Aorta (tissue), 5 donors: ENCODE results near the gene MIF. TPM values are rescaled to one million over a fixed set of nuclear protein-coding genes. Genes with fewer than 3 reads are reported as not detected.
A peak's percentile ranks its signal among the peaks of the same experiment; 100 is the strongest.

ENCODE experiments used
- ATAC-seq: fragments of 200-7000 bp; cut with Tn5 transposase; one replicate; pipeline ENCODE4 v1.9.1; 2022; ENCODE audit warnings: moderate library complexity; ENCODE audit not compliant: low FRiP score
- DNase-seq, 2 donors: peaks; one replicate each; pipeline ENCODE4 v3.0.0-alpha.2; 2020
- H3K27ac ChIP-seq, 2 donors: one replicate each; pipeline ENCODE4 v1.5.1; 2013; ENCODE audit warnings: low read length in 2 of 2, mild to moderate bottlenecking in 2 of 2, moderate library complexity in 2 of 2, control low read depth in 1 of 2, inconsistent platforms in 1 of 2, low read depth in 1 of 2
- H3K27me3 ChIP-seq, 2 donors: one replicate each; pipeline ENCODE4 v1.6.1; 2013; ENCODE audit warnings: control low read depth in 1 of 2, low read length in 1 of 2, mild to moderate bottlenecking in 1 of 2, moderate library complexity in 1 of 2; ENCODE audit not compliant: insufficient read depth in 2 of 2, control insufficient read depth in 1 of 2
- H3K36me3 ChIP-seq, 2 donors: one replicate each; pipeline ENCODE4 v1.6.1; 2013; ENCODE audit warnings: control low read depth in 1 of 2, low read length in 1 of 2, mild to moderate bottlenecking in 1 of 2; ENCODE audit not compliant: insufficient read depth in 2 of 2, control insufficient read depth in 1 of 2
- H3K4me1 ChIP-seq, 2 donors: one replicate each; pipeline ENCODE4 v1.6.1; 2013; ENCODE audit warnings: low read length in 2 of 2, control low read depth in 1 of 2, mild to moderate bottlenecking in 1 of 2, moderate library complexity in 1 of 2; ENCODE audit not compliant: insufficient read depth in 2 of 2, control insufficient read depth in 1 of 2
- H3K4me3 ChIP-seq, 2 donors: one replicate each; pipeline ENCODE4 v1.5.1; 2013; ENCODE audit warnings: low read length in 2 of 2, control low read depth in 1 of 2, mild to moderate bottlenecking in 1 of 2
- H3K9me3 ChIP-seq: one replicate; pipeline ENCODE4 v1.6.1; 2013; ENCODE audit warnings: mild to moderate bottlenecking, low read length; ENCODE audit not compliant: control insufficient read depth
- WGBS, 2 donors: extraction: QIAGEN DNeasy Blood & Tissue Kit; methylation state at CpG; one replicate each; pipeline ENCODE4 v1.1.7; 2013; 5-methylcytosine and 5-hydroxymethylcytosine counted together
- intact Hi-C, 2 donors: fragments of 100-400 bp; cut with DNase I; formaldehyde crosslinking; loops; one replicate each; pipeline versions ENCODE4 v1.14.2 to v1.15.0; 2022
- long read RNA-seq, 2 donors: library from polyadenylated mRNA; unstranded; transcript quantifications; one replicate each; pipeline ENCODE4 v2.0.0, GENCODE V29; 2020 to 2021
- polyA plus RNA-seq, 2 donors: library from polyadenylated mRNA; stranded (reverse); fragments of 200-250 nt; gene quantifications; one replicate each; pipeline ENCODE4 v1.2.3, GENCODE V29; 2013
- total RNA-seq, 2 donors: library from RNA; stranded (reverse); fragmentation: NEBNext Ultra II Directional; extraction: Animal tissue kit (Norgen Biotek cat#: 25700); gene quantifications; one replicate each; pipeline ENCODE4 v1.2.1, GENCODE V29; 2021
- donor health status: healthy with polysubstance abuse.
- donor health status: Bipolar disorder and iron deficiency.
- donor health status: DM: no; HTN: no; CAD: no.
- donor health status: DM: no; HTN: no; CAD: no.
- donor health status: DM: yes; HTN: yes; CAD: no.

The MIF gene
- 100 to 1,000 TPM; 278 to 316 TPM for total RNA-seq
- 100 to 1,000 TPM; 362 to 373 TPM for polyA plus RNA-seq
- long read RNA-seq, donor 1, transcript MIF-201 (3 exons, 939 nt): major isoform, 66 of 67 reads
- long read RNA-seq, donor 1, partial matches to known transcripts: 0 of 67 reads
- long read RNA-seq, donor 1, other reads (novel, unspliced or antisense): 1 of 67 reads
- long read RNA-seq, donor 2, transcript MIF-201 (3 exons, 939 nt): major isoform, 102 of 104 reads
- long read RNA-seq, donor 2, partial matches to known transcripts: 0 of 104 reads
- long read RNA-seq, donor 2, other reads (novel, unspliced or antisense): 0 of 104 reads

DNA sequence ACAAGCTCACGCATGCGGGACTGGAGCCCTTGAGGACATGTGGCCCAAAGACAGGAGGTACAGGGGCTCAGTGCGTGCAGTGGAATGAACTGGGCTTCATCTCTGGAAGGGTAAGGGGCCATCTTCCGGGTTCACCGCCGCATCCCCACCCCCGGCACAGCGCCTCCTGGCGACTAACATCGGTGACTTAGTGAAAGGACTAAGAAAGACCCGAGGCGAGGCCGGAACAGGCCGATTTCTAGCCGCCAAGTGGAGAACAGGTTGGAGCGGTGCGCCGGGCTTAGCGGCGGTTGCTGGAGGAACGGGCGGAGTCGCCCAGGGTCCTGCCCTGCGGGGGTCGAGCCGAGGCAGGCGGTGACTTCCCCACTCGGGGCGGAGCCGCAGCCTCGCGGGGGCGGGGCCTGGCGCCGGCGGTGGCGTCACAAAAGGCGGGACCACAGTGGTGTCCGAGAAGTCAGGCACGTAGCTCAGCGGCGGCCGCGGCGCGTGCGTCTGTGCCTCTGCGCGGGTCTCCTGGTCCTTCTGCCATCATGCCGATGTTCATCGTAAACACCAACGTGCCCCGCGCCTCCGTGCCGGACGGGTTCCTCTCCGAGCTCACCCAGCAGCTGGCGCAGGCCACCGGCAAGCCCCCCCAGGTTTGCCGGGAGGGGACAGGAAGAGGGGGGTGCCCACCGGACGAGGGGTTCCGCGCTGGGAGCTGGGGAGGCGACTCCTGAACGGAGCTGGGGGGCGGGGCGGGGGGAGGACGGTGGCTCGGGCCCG, at the start of gene MIF:
TSS of gene MIF (plus strand) at position 439 of the 765 bp plus-strand sequence. CDS start at position 531, 92 bp downstream.
- no peaks in the 10 kb centered on the region for H3K4me1 ChIP-seq
- H3K36me3 ChIP-seq: peaks cover 0 to 2% of the 10 kb centered on the region in 2 donors
- H3K27ac ChIP-seq: peak within 1 kb of the TSS in 1 of 2 donors; percentile 90
- H3K4me3 ChIP-seq: peak within 1 kb of the TSS; percentile 60 to 62
- peak; percentile 95 for ATAC-seq
- H3K27me3 ChIP-seq: no peaks in the 10 kb centered on the region
- no peaks in the 10 kb centered on the region for H3K9me3 ChIP-seq
- WGBS, 2 donors: 1 to 2% methylated on average over 53 to 72 of the region's 72 CpGs
- peak; percentile 97 to 98 for DNase-seq
- intact Hi-C loops: loop anchor here in 1 of 2 donors (5.0 kb wide), 1 partner anchor 37 kb away; the partner anchor contains the start of gene SLC2A11

DNA sequence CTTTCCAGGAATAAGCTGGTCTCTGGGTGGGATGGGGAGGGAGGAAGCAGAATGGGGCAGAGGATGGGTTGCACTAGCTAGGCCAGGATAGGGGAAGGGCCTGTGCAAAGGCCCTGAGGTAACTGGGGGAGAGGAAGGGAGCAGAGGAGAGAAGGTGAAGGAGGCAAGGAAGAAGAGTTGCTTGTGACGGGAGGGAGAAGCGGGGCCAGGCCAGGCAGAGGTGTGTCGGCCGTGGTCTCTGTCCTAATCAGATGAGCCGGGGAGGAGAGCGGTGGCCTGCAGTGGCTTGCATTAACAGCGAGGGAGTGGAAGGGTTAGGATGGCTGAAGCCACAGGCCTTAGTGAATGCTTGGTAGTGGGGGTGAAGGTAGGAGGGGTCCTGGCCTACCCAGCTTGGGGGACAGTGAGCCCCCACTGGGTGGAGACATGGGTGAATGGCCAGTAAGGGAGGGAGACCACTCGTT, 49.4 kb upstream of the MIF start:
- H3K9me3 ChIP-seq: no peaks in the 10 kb centered on the region
- no peaks in the 10 kb centered on the region for H3K4me1 ChIP-seq
- 83 to 90% methylated on average over 8 of the region's 8 CpGs for WGBS, 2 donors
- H3K27ac ChIP-seq: no peak overlapping the region
- no peaks in the 10 kb centered on the region for H3K27me3 ChIP-seq
- no peak overlapping the region for H3K4me3 ChIP-seq
- no peaks in the 10 kb centered on the region for H3K36me3 ChIP-seq
- intact Hi-C loops: loop anchor here (5.0 kb wide), 2 partner anchors 77 to 302 kb away; partner anchors contain the start of gene CHCHD10 (in 1 of the 2)
- ATAC-seq: no peak
- no peak for DNase-seq

GRCh38 chr22:23845265-23846080, 48.7 kb upstream of the MIF start:
- no peaks in the 10 kb centered on the region for H3K4me1 ChIP-seq
- no peak overlapping the region for H3K27ac ChIP-seq
- DNase-seq (no peak), ATAC-seq (no peak)
- no peaks in the 10 kb centered on the region for H3K27me3 ChIP-seq
- 71 to 72% methylated on average over 9 of the region's 9 CpGs for WGBS, 2 donors
- H3K36me3 ChIP-seq: no peaks in the 10 kb centered on the region
- no peak overlapping the region for H3K4me3 ChIP-seq
- intact Hi-C loops: loop anchor here (5.0 kb wide), 2 partner anchors 78 to 303 kb away; partner anchors contain the start of gene CHCHD10 (in 1 of the 2)
- no peaks in the 10 kb centered on the region for H3K9me3 ChIP-seq

- ATAC-seq (no peak), DNase-seq (no peak)
- Histone ChIP-seq H3K36me3 (no peaks in the 10 kb centered on the region), H3K27me3 (no peaks in the 10 kb centered on the region), H3K4me1 (no peaks in the 10 kb centered on the region), H3K9me3 (no peaks in the 10 kb centered on the region), H3K4me3 (no peak overlapping the region), H3K27ac (no peak overlapping the region)
- WGBS, 2 donors: 81 to 86% methylated on average over 7 of the region's 7 CpGs
- intact Hi-C loops: loop anchor here (5.0 kb wide), 2 partner anchors 79 to 304 kb away; partner anchors contain the start of gene CHCHD10 (in 1 of the 2)
Observed at GRCh38 chr22:23846081-23846469, 48.1 kb upstream of the MIF start.

- H3K4me1 ChIP-seq: no peaks in the 10 kb centered on the region
- no peak for ATAC-seq
- H3K27me3 ChIP-seq: no peaks in the 10 kb centered on the region
- H3K4me3 ChIP-seq: no peak overlapping the region
- no peak overlapping the region for H3K27ac ChIP-seq
- 86 to 91% methylated on average over 18 of the region's 18 CpGs for WGBS, 2 donors
- intact Hi-C loops: loop anchor here (5.0 kb wide), 2 partner anchors 80 to 305 kb away; partner anchors contain the start of gene CHCHD10 (in 1 of the 2)
- no peaks in the 10 kb centered on the region for H3K36me3 ChIP-seq
- no peaks in the 10 kb centered on the region for H3K9me3 ChIP-seq
- DNase-seq: no peak
Observed at GRCh38 chr22:23847310-23847920, 46.8 kb upstream of the MIF start.

GRCh38 chr22:23847991-23848864, 46.0 kb upstream of the MIF start:
- ATAC-seq (no peak), DNase-seq (no peak)
- H3K27ac ChIP-seq: no peak overlapping the region
- no peaks in the 10 kb centered on the region for H3K9me3 ChIP-seq
- H3K4me1 ChIP-seq: no peaks in the 10 kb centered on the region
- intact Hi-C loops: loop anchor here (2.0 to 5.0 kb wide), 3 partner anchors 79 to 306 kb away; partner anchors contain the start of gene CHCHD10 (in 1 of the 2)
- WGBS, 2 donors: 78 to 80% methylated on average over 24 of the region's 24 CpGs
- H3K27me3 ChIP-seq: no peaks in the 10 kb centered on the region
- no peaks in the 10 kb centered on the region for H3K36me3 ChIP-seq
- H3K4me3 ChIP-seq: no peak overlapping the region
